Type B pancreatic cell (in vitro differentiated cells): ENCODE data around the gene GRIP1. TPM values are rescaled to one million over a fixed set of nuclear protein-coding genes. Genes with fewer than 3 reads are reported as not detected.

ENCODE experiments used
- DNase-seq: peaks from one replicate; pipeline ENCODE4 v3.0.0; 2021; ENCODE audit warnings: mixed read lengths; ENCODE audit not compliant: unreplicated experiment; ENCODE audit errors: extremely low spot score
- H3K27ac Mint-ChIP-seq: 2 replicates; pipeline ENCODE4 v1.8.0; 2021; ENCODE audit warnings: mild to moderate bottlenecking, mixed read lengths
- H3K27me3 Mint-ChIP-seq: 2 replicates; pipeline ENCODE4 v1.8.0; 2021; ENCODE audit warnings: mixed read lengths
- H3K36me3 Mint-ChIP-seq: 2 replicates; pipeline ENCODE4 v1.8.0; 2021; ENCODE audit warnings: mixed read lengths
- H3K4me1 Mint-ChIP-seq: one replicate; pipeline ENCODE4 v1.8.0; 2021; ENCODE audit warnings: mixed read lengths; ENCODE audit not compliant: unreplicated experiment
- H3K4me3 Mint-ChIP-seq: 2 replicates; pipeline ENCODE4 v1.8.0; 2021; ENCODE audit warnings: mild to moderate bottlenecking, mixed read lengths
- H3K9me3 Mint-ChIP-seq: 2 replicates; pipeline ENCODE4 v1.8.0; 2021; ENCODE audit warnings: mixed read lengths
- total RNA-seq: library from RNA; stranded (reverse); gene quantifications from 2 replicates; pipeline ENCODE4 v1.2.1, GENCODE V29; 2021; ENCODE audit warnings: low replicate concordance
- TF ChIP-seq, protein P1 (sequence below): fragments of 200-600 bp; sonication (generic); conservative IDR thresholded peaks from 2 replicates; pipeline ENCODE4 v1.5.0; 2021; ENCODE audit warnings: antibody characterized with exemption, mild to moderate bottlenecking

The GRIP1 gene
- total RNA-seq, 1 donor from 2014 or later, result 29.0 TPM

DNA sequence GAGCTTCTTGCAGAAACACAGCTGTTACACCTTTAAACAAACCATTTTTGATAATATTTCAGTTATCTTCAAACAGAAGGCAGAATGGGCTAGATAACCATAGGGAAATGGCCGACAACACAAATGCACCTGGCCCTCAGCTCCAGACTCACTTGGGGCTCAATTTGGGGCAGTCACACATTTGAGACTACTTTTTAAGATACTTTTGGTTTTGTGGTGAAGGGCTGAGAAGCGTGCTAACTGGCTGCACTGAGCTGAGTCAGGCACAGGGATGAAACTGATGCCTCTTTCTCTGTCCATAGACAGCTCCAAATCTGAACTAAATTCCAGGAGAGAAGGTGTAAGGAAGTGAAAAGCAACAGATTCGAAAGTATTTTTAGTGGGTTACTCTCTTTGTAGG is 18.5 kb upstream of the GRIP1 start:
- Mint-ChIP-seq H3K27me3 (peaks cover 6% of the 10 kb centered on the region), H3K4me3 (no peak overlapping the region), H3K27ac (no peak overlapping the region), H3K4me1 (peaks cover 6% of the 10 kb centered on the region), H3K36me3 (no peaks in the 10 kb centered on the region), H3K9me3 (no peaks in the 10 kb centered on the region)
- TF ChIP-seq, protein P1, sequence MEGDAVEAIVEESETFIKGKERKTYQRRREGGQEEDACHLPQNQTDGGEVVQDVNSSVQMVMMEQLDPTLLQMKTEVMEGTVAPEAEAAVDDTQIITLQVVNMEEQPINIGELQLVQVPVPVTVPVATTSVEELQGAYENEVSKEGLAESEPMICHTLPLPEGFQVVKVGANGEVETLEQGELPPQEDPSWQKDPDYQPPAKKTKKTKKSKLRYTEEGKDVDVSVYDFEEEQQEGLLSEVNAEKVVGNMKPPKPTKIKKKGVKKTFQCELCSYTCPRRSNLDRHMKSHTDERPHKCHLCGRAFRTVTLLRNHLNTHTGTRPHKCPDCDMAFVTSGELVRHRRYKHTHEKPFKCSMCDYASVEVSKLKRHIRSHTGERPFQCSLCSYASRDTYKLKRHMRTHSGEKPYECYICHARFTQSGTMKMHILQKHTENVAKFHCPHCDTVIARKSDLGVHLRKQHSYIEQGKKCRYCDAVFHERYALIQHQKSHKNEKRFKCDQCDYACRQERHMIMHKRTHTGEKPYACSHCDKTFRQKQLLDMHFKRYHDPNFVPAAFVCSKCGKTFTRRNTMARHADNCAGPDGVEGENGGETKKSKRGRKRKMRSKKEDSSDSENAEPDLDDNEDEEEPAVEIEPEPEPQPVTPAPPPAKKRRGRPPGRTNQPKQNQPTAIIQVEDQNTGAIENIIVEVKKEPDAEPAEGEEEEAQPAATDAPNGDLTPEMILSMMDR, result no peak
- no peak for DNase-seq

DNA sequence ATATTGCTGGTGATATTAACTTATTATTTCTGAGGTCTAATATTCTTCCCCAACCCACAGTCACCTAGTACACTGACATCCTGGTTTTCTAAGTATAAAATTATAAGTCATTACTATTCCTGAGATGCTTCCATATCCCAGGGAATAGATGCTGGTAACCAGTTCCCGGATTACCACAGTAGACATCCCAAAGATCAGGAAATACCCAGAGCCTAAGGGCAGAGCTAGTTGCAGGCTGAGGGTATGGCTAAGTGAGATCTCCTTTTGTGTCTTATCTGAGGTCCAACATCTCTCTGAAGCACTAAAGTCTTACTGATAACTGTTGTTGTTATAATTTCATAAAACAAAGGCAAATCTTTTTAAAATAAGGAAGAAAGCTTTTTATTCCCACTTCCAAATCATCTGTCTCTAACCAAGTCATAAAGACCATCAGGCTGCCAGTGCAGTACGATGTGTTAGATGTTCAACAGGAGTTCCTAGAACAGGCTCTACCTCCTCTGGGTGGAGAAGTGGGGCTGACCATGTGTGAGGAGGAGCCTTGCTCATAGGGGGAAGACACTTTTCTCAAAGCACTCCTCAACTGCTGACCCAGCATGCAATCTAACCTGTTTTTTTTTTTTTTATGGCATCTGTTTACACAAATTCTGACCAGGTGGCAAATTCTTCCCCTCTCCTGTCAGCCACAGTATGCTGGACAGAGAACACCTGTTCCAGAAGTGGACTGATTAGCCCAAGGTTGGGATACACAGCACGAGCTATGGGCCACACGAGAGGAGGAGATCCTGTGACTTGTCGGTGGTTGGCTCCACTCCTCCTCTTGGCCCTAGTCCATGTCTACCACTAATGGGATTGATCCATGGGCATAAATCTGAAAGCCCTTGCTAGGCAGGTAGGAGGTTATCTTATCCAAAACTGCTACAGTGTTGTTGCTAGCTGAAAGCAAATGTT is 16.1 kb upstream of the GRIP1 start:
- DNase-seq, result no peak
- H3K36me3 Mint-ChIP-seq, result no peaks in the 10 kb centered on the region
- no peaks in the 10 kb centered on the region for H3K9me3 Mint-ChIP-seq
- H3K4me1 Mint-ChIP-seq, result peaks cover 6% of the 10 kb centered on the region
- TF ChIP-seq, protein P1, result no peak
- no peak overlapping the region for H3K4me3 Mint-ChIP-seq
- peaks cover 5% of the 10 kb centered on the region for H3K27me3 Mint-ChIP-seq
- H3K27ac Mint-ChIP-seq, result no peak overlapping the region

DNA sequence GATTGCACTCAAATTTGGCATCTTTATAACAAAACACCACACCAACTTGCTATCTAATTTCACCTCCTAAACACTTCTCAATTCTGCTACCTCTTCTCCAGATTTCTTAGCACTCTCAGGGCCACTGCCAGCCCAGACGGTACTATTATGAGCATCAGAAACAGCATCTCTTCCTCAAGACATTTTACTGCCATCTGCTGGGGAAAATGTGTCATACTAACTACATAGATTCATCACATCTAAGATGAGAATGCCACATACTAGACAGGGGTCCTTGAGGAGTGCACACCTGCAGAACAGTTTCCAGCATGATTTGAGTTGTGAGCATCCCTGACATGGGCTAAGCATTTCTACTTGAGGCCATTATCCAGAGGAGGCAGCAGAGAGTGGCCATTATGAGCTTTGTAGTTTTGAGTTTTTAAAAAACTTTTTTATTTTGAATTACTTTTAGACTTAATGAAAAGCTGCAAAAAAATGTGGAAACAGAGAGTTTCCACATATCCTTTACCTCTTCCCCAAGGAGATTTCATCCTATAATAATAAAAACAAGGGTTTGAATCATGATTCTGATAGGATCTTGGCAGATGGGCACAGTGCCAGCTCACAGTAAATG is 15.1 kb upstream of the GRIP1 start:
- Mint-ChIP-seq H3K4me3 (no peak overlapping the region), H3K27ac (no peak overlapping the region), H3K9me3 (no peaks in the 10 kb centered on the region), H3K36me3 (no peaks in the 10 kb centered on the region), H3K27me3 (peaks cover under 1% of the 10 kb centered on the region), H3K4me1 (peaks cover 7% of the 10 kb centered on the region)
- no peak for DNase-seq
- TF ChIP-seq, protein P1, result peak; percentile 80

DNA sequence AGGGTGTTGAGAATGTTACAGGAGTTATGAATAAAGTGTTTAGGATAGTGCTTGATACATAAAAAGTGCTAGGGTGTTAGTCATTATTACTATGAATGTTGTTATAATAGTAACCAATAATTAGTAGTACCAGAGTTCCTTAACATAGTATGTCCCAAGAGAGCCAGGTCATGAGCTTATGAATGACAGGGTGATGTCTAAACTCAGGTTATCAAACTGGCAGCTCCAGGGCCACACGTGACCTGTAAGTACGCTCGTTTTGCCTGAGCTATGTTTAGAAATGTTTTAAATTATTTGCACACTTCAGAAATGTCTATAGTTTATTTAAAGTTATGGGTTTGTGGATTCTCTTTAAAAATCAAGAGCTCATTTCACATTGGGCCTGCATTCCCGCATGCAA is 14.1 kb upstream of the GRIP1 start:
- Mint-ChIP-seq H3K27ac (no peak overlapping the region), H3K4me3 (no peak overlapping the region), H3K9me3 (no peaks in the 10 kb centered on the region), H3K27me3 (peaks cover 5% of the 10 kb centered on the region), H3K36me3 (no peaks in the 10 kb centered on the region), H3K4me1 (peaks cover 11% of the 10 kb centered on the region)
- no peak for DNase-seq
- TF ChIP-seq, protein P1, result no peak

DNA sequence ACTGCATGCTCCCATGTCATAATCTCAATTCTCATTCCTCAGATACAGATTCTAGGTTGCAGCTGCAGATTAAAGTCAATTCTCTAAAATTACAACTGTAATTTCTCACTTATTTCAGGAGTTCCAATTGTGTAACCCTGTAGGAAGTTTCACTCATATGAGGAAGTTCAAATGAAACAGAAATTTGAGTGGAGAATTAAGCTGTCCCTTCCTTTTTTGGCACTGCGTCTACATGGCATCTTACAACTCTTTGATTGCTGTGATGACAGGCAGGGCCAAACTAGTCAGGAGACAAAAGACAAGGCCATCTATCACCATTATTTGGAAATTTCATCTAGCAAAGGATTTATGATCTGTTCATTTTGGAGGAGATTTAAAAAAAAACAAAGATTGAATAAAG is 13.3 kb upstream of the GRIP1 start:
- TF ChIP-seq, protein P1, result no peak
- Mint-ChIP-seq H3K4me3 (no peak overlapping the region), H3K27ac (no peak overlapping the region), H3K4me1 (peaks cover 11% of the 10 kb centered on the region), H3K9me3 (no peaks in the 10 kb centered on the region), H3K36me3 (no peaks in the 10 kb centered on the region), H3K27me3 (peaks cover 5% of the 10 kb centered on the region)
- DNase-seq, result no peak
